ENCODE measurements around the gene PDE3B. TPM values are rescaled to one million over a fixed set of nuclear protein-coding genes. Genes with fewer than 3 reads are reported as not detected.

Gene PDE3B
- polyA plus RNA-seq, 1 of the 3 experiments (the other 2 are of a cell fraction), result 0.26 TPM

DNA sequence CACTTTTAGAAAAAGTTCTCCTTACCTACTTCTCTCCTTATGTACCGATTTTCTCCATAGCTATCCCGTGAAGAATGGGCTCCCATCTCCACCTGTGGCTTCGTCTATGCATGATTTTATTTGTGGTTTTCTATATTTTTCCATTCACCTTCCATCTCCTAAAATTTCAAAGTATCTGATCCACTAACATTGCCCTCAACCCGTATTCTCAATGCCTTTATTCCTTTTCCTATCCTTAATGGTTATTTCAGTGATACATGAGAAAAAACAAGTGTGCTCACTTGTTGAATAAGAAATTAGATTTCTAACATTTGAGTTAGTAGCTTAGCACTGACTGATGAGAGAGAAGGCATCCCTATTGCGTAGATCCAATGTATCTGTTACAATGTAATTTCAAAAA, 231.6 kb downstream of the PDE3B start:
- H2AFZ ChIP-seq (ENCODE audit: low read depth), result no peak overlapping the region
- no peak for DNase-seq
- H4K20me1 ChIP-seq (ENCODE audit: insufficient read depth), result no peaks in the 10 kb centered on the region
- no peak overlapping the region for H3K9ac ChIP-seq
- whole genome bisulfite sequencing (ENCODE audit: low lambda C conversion rate), result 95% methylated on average over 5 of the region's 5 CpGs
- no peaks in the 10 kb centered on the region for H3K9me3 ChIP-seq
- no peaks in the 10 kb centered on the region for H3K27me3 ChIP-seq (ENCODE audit: insufficient read depth)
- TF ChIP-seq FOSL2 (IDR thresholded peaks at IDR 0.05; ENCODE audit: borderline replicate concordance, low read depth) (no peak), TCF12 (IDR thresholded peaks at IDR 0.05) (no peak), GABPA (IDR thresholded peaks at IDR 0.05; ENCODE audit: low read depth) (no peak), FOXJ3 (CRISPR knock-in tag; IDR thresholded peaks at IDR 0.05) (no peak), CHD2 (IDR thresholded peaks at IDR 0.05; ENCODE audit: low read length, partially characterized antibody) (no peak), POLR2AphosphoS5 (IDR thresholded peaks at IDR 0.05; ENCODE audit: low read depth, low read length) (no peak), MEF2A (IDR thresholded peaks at IDR 0.05; ENCODE audit: borderline replicate concordance, low read depth) (no peak), EZH2phosphoT487 (IDR thresholded peaks at IDR 0.05; ENCODE audit: borderline replicate concordance, low read depth) (no peak), EP300 (IDR thresholded peaks at IDR 0.05; ENCODE audit: borderline replicate concordance in 1 of 2, low read depth in 1 of 2, low read length in 1 of 2) (no peak), NFIC (IDR thresholded peaks at IDR 0.05; ENCODE audit: borderline replicate concordance) (no peak), TAF1 (IDR thresholded peaks at IDR 0.05; ENCODE audit: borderline replicate concordance, low read depth, low read length) (no peak), TEAD4 (IDR thresholded peaks at IDR 0.05; ENCODE audit: borderline replicate concordance, insufficient read depth) (no peak)
- TF ChIP-seq, protein P1, sequence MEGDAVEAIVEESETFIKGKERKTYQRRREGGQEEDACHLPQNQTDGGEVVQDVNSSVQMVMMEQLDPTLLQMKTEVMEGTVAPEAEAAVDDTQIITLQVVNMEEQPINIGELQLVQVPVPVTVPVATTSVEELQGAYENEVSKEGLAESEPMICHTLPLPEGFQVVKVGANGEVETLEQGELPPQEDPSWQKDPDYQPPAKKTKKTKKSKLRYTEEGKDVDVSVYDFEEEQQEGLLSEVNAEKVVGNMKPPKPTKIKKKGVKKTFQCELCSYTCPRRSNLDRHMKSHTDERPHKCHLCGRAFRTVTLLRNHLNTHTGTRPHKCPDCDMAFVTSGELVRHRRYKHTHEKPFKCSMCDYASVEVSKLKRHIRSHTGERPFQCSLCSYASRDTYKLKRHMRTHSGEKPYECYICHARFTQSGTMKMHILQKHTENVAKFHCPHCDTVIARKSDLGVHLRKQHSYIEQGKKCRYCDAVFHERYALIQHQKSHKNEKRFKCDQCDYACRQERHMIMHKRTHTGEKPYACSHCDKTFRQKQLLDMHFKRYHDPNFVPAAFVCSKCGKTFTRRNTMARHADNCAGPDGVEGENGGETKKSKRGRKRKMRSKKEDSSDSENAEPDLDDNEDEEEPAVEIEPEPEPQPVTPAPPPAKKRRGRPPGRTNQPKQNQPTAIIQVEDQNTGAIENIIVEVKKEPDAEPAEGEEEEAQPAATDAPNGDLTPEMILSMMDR (IDR thresholded peaks at IDR 0.05), result no peak
- TF ChIP-seq, protein P2, sequence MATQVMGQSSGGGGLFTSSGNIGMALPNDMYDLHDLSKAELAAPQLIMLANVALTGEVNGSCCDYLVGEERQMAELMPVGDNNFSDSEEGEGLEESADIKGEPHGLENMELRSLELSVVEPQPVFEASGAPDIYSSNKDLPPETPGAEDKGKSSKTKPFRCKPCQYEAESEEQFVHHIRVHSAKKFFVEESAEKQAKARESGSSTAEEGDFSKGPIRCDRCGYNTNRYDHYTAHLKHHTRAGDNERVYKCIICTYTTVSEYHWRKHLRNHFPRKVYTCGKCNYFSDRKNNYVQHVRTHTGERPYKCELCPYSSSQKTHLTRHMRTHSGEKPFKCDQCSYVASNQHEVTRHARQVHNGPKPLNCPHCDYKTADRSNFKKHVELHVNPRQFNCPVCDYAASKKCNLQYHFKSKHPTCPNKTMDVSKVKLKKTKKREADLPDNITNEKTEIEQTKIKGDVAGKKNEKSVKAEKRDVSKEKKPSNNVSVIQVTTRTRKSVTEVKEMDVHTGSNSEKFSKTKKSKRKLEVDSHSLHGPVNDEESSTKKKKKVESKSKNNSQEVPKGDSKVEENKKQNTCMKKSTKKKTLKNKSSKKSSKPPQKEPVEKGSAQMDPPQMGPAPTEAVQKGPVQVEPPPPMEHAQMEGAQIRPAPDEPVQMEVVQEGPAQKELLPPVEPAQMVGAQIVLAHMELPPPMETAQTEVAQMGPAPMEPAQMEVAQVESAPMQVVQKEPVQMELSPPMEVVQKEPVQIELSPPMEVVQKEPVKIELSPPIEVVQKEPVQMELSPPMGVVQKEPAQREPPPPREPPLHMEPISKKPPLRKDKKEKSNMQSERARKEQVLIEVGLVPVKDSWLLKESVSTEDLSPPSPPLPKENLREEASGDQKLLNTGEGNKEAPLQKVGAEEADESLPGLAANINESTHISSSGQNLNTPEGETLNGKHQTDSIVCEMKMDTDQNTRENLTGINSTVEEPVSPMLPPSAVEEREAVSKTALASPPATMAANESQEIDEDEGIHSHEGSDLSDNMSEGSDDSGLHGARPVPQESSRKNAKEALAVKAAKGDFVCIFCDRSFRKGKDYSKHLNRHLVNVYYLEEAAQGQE (IDR thresholded peaks at IDR 0.05; ENCODE audit: low read depth, low read length), result no peak
- no peaks in the 10 kb centered on the region for H3K4me1 ChIP-seq (ENCODE audit: control insufficient read depth in 1 of 2, insufficient read depth in 2 of 2, low read depth in 1 of 2, low read length in 1 of 2)
- H3K79me2 ChIP-seq (ENCODE audit: insufficient read depth), result no peaks in the 10 kb centered on the region
- peaks cover 3% of the 10 kb centered on the region for H3F3A ChIP-seq (replicated peaks; ENCODE audit: insufficient read depth)
- no peak overlapping the region for H3K27ac ChIP-seq (ENCODE audit: low read depth in 2 of 2, low read length in 1 of 2)
- peaks cover 24 to 38% of the 10 kb centered on the region in 2 experiments for H3K36me3 ChIP-seq (replicated peaks in 1 of 2; ENCODE audit: control insufficient read depth in 1 of 2, insufficient read depth in 2 of 2, low read length in 1 of 2)
- ChIA-PET POLR2A (no interaction called here), CTCF (no interaction called here)
- H3K4me2 ChIP-seq, result no peak overlapping the region
- H3K4me3 ChIP-seq (ENCODE audit: low read depth in 2 of 2, low read length in 1 of 2), result no peak overlapping the region
- H3K9me2 ChIP-seq, result no peaks in the 10 kb centered on the region

Data from SK-N-SH (cell line).